AG09309 (cell line): ENCODE data around the gene C4orf46.
"Not testable (repeated sequence)": the region's sequence is repeated elsewhere in the genome, so short reads cannot be mapped to it uniquely, and the experiment has no call there.

Experiments used
- DNase-seq: peaks from one replicate; pipeline ENCODE4 v3.0.0-alpha.2; 2010; ENCODE audit warnings: low read depth
- H3K4me3 ChIP-seq: 2 replicates; pipeline ENCODE4 v1.5.1; 2011; ENCODE audit warnings: mild to moderate bottlenecking, low read depth, low read length, moderate library complexity; ENCODE audit not compliant: control insufficient read depth
- CTCF ChIP-seq: IDR thresholded peaks from 2 replicates; pipeline ENCODE4 v1.5.1; 2011; ENCODE audit warnings: mild to moderate bottlenecking, low read depth, low read length, inconsistent platforms; ENCODE audit not compliant: insufficient read depth, control insufficient read depth; ENCODE audit errors: missing control alignments

Gene C4orf46

DNA sequence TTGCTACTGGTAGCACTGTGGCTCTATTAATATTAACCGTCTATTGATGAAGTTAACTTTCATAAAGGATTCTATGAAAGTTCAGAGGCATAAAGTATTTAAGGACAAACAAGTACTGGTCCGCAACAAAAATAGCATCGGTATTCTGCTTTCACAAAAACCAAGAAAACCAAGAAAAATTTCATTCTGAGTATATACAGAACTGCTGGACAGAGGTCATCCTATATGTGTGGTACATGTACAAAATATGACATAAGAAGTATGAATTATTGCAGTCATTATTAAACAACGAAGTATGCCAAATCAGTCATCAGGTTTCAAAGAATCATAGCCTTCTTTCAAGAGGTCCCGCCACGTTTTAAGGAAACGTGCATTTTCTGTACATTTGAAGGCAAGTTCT, 2.4 kb downstream of the C4orf46 start:
- no peak for TF ChIP-seq CTCF
- DNase-seq, result no peak

GRCh38 chr4:158667651-158668198, 4.0 kb downstream of the C4orf46 start:
- TF ChIP-seq CTCF, result peak; percentile 62
- no peak for DNase-seq

More for the DNA sequence above, 2.4 kb downstream of the C4orf46 start:
- H3K4me3 ChIP-seq, result no peak overlapping the region

DNA sequence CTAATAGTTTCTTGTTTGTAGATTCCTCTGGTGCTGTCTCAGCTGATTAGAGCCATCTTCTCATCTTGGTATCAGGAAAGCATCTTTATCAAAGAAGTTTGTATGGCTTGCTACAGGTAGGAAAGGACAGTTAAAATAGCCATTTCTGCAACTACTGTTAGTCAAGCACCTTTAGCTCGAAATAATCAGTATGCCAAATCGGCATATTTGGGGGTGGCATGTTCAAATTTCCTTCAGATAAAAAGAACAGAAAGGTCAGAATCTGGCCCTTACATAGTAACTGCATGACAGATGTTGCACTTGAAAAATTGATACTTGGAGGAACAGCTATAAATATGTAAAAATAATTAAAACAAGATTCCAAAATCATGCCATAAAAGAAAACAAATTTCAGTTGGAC, 4.8 kb downstream of the C4orf46 start:
- DNase-seq, result no peak
- TF ChIP-seq CTCF, result no peak
- H3K4me3 ChIP-seq, result no peak overlapping the region

More at GRCh38 chr4:158667651-158668198, 4.0 kb downstream of the C4orf46 start:
- no peak overlapping the region for H3K4me3 ChIP-seq

DNA sequence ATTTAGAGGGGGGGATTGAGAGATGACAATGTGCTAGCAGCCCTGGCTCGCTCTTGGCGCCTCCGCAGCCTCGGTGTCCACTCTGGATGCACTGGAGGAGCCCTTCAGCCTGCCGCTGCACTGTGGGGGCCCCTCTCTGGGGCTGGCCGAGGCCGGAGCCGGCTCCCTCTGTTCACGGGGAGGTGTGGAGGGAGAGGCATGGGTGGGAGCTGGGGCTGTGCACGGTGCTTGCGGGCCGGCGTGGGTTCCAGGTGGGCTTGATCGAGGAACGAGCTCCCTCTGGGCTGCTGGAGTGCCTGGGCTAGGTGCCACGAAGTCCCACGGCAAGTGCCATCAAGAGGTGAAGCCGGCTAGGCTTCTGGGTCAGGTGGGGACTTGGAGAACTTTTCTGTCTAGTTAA, 6.9 kb downstream of the C4orf46 start:
- TF ChIP-seq CTCF, result no peak
- no peak overlapping the region for H3K4me3 ChIP-seq
- DNase-seq, result no peak

DNA sequence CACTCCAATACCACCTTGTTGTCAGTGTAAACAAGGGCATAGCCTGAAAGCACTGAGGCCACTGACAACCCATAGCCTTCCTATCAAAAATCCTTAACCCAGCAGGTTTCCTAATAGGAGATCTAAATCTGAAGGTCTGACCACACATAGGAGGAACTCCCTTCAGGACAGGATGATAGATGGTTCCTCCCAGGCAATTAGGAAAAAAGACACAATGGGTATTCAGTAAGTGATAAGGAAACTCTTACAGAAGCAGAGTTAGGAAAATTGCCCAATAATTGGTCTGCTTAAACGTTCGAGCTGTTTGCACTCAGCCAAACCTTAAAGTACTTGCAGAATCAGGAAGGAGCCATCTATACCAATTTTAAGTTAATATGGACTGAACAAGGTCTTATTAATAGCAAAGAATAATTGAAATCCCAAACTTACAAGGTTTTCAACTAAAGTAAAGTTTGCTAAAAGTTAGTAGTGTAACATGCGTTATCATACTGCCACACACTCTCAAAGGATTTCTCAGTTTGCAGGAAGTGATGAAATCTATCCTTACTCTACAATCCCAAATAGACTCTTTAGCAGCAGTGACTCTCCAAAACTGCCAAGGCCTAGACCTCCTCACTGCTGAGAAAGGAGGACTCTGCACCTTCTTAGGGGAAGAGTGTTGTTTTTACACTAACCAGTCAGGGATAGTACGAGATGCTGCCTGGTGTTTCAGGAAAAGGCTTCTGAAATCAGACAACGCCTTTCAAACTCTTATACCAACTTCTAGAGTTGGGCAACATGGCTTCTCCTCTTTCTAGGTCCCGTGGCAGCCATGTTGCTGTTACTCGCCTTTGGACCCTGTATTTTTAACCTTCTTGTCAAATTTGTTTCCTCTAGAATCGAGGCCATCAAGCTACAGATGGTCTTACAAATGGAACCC, 7.7 kb downstream of the C4orf46 start:
- DNase-seq, H3K4me3 ChIP-seq: not testable (repeated sequence)

- H3K4me3 ChIP-seq, DNase-seq: not testable (repeated sequence)
These were observed 8.4 kb downstream of the C4orf46 start for GRCh38 chr4:158663255-158663654.

GRCh38 chr4:158657291-158657690, 14.4 kb downstream of the C4orf46 start:
- no peak for DNase-seq
- H3K4me3 ChIP-seq, result no peak overlapping the region
- no peak for TF ChIP-seq CTCF

- no peak for DNase-seq
- no peak for TF ChIP-seq CTCF
- H3K4me3 ChIP-seq, result no peak overlapping the region
These were observed 15.2 kb downstream of the C4orf46 start for GRCh38 chr4:158656439-158656838.
